MV-4-11 (cell line): ENCODE results near the gene MAPK10.
"Not testable (repeated sequence)": the region's sequence is repeated elsewhere in the genome, so short reads cannot be mapped to it uniquely, and the experiment has no call there.

Source experiments
- DNase-seq: peaks from one replicate; lab custom pipeline; 2025; lab: John Stamatoyannopoulos, UW

Gene MAPK10

DNA sequence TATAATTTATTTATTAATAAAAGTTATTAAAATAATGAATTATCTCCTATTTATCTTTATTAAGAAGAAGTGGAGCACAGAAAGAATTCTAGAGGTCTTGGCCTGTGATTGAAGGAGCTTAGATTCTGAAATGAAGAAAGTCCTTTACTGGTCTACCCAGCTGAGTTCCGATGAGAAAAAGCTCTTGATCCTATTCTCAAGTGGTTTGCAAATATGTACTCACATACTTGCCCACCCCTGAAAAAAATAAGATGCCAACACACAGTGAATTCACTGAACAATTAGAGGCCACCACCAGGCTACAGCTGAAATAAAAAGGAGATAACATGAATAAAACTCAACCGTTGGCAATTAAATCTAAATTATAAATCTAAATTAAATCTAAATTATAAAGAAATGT, 253.4 kb downstream of the MAPK10 start:
- no peak for DNase-seq

DNA sequence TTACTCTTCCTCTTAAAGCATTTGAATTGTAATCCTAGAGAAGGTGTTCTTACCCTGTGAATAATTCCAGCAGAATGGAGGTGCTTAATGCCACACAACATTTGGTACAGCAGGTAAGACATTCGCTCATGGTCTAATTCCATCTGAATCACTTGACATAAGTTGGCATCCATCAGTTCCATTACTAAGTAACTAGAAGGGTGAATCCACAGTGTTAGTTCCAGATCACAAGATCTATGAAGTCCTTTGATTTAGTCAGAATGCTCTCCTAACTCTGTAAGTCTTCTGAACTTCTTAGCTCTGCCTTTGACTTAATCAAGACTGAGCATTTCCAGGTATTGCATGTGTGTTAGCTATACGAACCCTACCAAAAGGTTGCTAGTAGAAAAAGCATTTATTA, 258.0 kb downstream of the MAPK10 start:
- no peak for DNase-seq

DNA sequence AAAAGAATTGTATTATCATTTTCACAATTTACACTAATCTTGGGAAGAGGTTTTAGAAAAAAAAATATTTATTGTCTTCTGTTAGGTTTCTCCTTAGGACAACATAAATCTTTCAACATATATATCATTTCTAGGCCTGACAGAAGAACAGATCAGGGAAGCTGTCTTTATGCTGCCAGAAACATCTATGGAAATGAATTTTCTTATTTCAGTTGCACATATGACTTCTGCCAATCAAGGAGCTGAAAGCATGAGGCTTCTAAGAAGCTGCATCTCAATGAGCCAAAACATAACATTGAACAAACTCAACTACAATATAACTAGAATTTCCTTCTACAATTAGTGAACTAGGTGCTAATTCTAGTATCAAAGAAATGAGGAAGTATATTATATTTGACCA, 258.4 kb downstream of the MAPK10 start:
- DNase-seq = no peak

DNA sequence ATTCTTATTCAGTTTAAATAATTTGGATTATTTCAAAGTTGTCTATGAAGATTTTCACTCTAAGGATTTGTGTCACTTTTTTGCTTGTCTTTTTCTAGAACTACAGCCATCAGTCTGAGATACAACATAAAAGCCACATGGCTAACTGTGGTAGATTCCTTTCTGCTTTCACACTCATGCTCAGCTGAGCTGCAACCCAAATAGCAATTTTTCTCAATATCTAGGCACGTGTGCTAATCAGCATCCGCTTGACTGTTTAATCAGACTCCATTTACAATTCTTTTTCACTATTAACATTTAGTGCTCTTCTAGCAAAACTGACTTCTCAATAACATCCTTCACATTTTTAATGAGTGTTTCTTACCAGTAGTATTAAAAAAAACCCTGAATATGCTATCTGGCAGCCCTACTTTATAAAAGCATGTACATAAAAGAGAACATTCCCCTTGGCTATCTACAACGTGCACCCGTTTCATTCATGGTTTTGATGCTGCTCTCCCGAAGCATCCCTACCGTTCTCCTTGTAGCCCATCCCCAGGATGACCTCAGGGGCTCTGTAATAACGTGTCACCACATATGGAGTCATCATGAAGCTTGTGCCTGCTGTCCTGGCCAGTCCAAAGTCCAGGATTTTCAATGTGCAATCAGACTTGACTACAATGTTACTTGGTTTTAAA, 259.2 kb downstream of the MAPK10 start:
- no peak for DNase-seq

DNA sequence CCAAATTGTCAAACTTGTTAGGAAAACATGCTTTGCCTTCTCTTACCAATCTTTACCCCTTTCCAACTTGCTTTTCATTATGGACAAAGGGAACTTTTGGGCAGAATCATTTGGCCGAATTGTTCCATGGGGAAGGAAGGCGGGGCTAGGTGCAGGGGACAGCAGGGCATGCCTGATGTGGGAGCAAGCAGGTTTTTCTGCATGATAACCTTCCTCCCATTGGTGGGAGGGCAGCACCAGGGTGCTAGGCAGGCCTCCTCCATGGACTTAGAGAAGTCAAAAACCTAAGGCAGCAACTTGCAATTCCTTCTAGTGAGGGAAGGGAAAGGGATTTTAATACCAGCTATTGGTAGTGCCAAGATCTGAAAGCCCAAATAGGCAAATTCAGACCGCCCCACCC, 260.5 kb downstream of the MAPK10 start:
- no peak for DNase-seq

DNA sequence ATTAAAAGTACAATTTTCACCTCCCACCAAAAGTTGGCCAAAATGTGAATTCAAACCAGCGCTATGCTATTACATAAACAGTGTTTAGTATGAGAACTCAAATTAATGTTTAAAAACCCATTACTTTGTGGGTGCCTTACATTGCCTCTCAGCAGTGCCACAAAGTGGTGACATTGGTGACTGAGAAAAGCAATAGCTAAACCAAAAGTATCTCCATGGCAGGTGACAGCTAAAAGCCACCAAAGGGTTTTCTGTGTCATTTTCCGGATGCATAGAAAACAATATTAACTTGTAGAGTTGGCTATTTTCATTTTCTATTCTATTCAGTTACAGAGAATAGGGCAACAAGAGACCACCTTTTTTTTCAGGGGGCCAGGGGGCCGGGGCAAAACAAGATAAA, 261.2 kb downstream of the MAPK10 start:
- DNase-seq = no peak

DNA sequence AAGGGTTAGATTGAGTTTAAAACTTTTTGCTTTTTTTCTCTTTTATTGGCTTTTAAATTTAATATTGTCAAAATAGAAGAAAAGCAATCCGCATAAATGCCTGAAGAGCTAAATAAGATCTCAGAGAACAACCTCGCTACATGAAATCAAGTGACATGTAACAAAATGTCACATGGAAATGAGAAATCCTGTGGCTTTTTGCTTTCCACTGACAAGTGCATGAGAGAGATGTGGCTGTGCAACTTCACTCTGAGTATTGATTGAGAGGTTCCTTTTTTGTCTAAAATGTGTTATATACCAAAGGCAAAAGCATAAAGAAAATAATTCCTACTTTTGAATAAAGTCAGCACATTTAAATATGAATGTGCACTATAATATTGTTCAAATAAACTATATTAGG, 263.5 kb downstream of the MAPK10 start:
- DNase-seq = no peak

DNA sequence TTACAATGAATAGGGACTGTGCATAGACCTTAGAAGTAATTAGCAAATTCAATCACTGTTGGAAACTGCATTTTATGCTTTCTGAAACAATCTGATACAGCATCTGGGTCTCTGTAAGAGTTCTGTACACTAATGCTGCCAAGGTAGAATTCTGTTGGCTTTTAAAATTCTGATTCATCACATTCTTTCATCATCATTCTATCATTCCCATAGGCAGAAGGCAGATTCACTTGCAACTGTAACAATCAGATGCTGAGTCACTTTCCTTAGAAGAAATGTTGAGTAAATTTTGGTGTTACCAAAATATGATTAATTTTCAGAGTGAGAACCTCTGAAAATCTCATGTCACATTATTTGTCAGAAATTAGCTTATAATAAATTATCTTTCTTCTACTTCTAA, 267.2 kb downstream of the MAPK10 start:
- DNase-seq = no peak

DNA sequence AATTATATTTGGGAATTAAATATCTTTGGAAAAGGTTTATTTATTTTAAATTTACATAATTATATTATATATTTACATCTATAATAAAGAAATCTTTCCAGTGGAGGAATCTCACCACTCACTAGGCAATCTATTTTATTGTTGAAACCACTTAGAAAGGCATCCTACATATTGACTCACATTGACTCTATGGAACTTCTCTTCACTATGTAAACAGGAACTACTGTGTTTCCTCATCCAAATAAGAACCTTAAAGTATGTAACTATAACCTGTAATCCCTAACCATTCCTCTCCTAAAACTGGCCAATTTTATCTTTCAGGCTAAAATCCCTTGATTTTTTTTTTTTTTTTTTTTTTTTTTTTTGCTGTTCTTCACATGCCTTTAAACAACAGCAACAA, 268.7 kb downstream of the MAPK10 start:
- no peak for DNase-seq

DNA sequence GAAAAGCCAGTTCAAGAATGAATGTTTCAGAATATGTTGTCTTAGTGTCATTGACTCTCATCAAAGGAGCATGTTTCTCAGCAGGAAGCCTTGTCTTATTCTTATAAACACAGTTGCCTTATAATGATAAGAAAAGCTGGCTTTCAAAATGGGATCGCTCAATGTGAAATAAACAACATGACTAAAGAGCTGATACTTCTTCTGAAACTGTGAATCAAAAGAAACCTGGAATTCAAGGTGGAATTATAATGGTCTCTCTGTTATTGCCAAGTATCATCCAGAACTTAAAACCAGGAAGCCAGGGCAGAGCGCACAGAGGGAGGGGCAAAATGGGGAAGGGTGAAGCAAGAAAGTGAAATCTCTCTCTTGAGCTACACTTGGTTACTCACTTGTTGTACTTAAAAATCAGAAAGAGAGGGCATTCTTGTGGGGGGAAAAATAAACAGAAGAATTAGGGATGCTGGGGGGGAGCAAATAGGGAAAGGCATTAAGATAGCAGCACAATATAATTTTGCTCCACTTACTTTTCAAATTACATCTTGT, 270.0 kb downstream of the MAPK10 start:
- DNase-seq = no peak

DNA sequence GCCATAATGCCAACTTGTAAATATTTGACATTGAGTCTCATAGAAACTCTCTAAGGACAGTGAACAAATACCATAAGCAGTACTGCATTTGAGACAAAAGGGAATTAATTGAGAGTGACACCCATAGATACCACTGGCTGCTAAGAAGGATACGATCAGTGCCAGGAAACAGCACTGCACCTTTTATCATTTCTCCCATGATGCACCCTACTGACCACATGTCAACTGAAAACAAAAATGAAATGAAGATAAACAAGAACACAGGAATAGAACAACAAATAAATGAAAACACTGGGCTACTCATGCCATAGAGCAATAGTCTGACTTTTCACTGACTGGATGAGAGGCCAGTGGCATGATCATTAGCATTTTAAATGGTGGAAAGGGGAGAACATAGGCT, 270.8 kb downstream of the MAPK10 start:
- no peak for DNase-seq

DNA sequence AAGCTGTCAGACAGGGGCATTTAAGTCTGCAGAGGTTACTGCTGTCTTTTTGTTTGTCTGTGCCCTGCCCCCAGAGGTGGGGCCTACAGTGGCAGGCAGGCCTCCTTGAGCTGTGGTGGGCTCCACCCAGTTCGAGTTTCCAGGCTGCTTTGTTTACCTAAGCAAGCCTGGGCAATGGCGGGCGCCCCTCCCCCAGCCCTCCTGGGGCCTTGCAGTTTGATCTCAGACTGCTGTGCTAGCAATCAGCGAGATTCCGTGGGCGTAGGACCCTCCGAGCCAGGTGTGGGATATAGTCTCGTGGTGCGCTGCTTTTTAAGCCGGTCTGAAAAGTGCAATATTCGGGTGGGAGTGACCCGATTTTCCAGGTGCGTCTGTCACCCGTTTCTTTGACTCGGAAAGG, 284.1 kb downstream of the MAPK10 start:
- not testable (repeated sequence) for DNase-seq

DNA sequence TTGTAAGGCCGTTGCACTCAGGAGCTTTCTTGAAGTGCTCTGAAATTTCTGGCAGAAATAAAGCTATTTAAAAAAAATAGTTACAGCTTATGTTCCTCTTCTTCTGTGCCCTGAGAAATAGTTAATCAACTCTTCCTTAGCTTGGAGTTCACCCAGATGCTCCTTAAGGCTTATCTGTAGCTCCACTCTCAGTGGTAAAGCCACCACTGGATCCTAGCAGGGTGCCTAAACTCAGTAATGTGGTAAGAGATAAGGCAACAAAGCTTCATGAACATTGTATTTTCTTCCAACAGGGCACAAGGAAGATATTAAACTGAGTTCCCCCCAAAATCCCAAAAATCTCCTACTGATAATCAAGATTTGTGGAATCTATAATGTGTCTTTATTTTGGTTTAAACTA, 299.5 kb downstream of the MAPK10 start:
- no peak for DNase-seq

DNA sequence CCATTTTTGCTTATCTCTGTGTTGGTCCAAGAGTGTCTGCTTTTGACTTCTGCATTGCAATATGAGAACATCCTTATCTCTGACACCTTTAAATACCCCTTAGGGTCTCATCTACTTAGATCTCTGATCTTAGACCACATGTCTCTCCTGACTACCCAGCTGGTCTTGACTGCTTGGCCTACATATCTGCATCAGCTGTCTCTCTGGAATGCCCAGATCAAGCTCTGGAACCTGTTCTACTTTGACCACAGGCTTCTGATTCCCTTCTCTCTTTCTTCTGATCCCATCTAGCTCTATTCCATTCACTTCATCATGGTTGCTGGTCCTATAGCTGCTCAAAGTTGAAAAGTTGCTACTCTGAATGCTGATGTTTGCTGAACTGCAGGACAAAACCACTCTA, 301.2 kb downstream of the MAPK10 start:
- no peak for DNase-seq

DNA sequence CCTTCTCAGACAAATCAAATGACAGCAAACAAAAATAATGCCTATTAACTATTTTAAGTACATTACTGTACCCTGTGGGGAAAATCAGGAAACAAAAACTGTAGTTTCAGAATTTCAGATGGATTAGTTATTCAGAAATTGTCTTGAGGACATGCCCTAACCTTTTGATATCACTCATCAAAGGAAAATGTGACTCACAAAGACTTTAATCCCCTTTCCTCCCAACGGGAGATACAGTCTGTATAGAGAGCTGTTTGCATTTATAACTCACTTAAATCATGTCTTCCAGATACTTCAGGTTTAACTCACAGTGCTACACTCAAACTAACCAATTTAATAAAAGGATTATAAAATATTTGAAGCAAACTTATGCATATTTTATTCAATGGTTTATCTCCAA, 304.0 kb downstream of the MAPK10 start:
- DNase-seq = no peak

DNA sequence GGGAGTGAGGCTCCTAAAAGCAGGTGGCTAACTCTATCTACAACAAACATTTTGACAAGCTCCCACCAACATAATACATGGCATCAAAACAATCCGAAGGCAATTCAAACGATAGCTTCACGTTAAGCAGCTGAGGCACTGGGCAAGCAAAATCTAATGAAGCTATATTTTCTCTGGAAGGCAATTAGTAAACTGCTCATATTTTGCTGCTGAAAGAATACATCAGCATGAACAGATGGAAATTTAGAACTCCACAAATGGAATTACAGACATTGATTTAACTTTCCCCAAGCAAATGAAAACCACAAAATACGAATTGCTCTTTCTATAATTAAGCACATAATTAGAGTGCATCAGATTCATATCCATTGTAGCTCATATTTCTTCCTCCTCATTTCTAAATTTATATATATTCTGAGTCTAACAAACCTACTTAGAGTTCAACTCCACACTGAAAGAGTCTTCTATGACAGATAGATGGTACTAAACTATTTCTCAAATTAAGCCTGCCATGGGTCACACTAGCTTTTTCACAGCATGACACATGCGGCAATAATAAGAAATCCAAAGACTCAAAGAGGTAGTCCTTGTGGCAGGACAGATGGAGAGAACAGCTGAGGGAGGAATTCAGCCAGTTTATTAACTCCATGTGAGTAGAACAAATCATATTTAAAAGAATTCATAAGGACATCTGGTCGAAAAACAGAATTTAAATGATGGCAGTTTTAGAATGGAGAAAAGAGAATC, 305.4 kb downstream of the MAPK10 start:
- DNase-seq = no peak

DNA sequence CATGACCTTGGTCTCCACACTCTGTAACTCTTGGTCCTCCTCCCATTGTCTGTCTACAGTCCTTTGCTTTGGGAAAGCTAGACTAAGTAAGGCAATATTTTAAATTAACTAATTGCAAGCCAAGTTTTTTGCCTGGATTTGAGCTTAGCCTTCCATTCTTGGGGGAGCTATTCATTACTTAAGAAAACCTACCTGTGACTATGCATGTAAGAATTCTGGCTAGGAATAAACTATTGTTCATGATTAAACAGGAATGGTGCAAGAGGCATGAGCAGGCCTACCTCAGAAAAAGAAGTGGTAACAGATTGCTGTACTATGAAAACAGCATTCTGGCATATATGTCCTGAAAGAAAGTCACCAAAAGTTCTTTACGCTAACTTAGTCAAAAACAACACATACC, 309.4 kb downstream of the MAPK10 start:
- DNase-seq = no peak

DNA sequence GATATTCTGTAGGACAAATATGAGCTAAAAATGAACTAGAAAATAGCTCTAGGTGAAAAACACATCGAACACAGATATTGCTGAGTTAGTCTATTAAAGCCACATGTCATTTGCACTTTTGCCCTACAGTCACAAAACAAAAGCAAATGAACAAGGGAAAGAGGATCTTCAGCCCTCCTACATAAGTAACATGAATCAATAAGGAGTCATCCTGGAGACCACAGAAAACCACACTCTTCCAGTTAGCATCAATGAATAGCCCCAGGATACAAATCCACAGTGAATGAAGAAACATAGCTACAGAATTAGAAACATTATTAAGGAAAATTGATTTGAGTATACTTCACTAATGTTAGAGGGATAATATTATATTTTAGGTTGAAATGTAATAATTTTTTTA, 311.4 kb downstream of the MAPK10 start:
- no peak for DNase-seq

DNA sequence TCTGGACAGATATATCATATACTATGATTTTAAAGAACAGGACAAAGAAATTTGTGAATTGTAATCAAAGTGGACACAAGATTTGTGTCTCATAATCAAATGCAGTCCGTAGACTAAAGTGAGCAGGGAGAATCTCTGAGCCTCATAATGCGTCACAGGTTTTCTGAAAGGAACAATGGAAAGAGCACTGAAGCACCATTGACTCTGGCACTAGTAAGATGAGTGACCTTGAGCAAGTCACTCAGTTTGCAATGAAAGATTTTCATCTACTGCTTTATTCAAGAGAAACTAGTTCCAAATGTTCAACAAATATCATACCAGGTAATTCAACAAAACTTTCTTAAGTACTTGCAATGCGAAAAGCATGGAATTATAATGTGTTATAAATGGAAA, 315.3 kb downstream of the MAPK10 start:
- DNase-seq = no peak

DNA sequence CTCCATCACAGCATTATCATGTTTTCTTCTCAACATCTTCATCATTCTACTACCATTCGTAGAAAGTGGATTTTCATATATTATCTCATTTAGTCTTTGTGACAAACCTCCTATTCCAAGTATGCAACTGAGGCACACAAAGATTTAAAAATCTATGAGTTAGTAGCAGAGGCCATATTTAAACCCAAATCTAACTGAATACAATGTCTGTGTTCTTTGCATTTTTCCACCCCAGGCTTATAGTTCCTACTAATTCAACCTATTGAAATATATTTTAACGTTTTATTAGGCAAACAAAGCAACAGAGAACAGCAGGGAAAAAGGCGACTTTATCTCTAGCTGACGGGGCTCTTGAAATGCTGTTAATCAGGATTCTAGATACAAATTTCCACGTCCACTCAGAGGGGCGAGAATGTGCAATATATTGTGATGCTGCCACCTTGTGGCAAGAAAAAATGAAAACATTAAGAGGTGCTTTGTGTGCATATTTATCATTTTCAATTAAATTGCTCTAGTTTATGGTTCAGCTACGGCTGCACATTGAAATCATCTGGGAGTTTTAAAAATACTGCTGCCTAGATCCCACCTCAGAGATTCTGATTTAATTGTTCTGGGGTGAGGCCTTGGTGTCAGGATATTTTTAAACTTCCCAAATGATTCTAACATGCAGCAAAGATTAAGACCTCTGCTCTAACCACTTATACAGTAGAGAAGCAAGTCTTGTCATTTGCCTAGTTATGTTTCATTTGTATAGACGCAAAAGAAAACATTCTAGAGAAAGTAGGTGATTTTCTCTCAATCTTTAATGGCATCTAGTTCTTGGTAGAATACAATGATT, 315.9 kb downstream of the MAPK10 start:
- no peak for DNase-seq

DNA sequence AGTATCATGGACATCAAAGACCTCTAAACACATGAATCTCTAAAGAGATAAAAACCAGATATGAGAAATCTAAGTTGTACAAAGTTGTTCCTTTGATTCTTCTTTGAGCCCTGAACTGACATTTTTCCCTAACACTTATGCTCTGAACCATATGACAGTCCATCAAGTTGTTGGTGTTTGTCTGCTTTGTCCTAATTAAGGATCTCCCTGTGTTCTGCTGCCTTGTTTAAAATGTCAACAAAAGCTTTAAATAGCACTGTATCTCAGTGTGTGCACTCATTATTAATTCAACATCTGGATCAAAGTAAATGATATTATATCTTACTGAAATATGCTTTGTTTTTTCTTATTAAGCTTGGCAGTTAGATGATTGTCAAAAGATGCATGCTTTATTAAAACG, 321.8 kb downstream of the MAPK10 start:
- no peak for DNase-seq

DNA sequence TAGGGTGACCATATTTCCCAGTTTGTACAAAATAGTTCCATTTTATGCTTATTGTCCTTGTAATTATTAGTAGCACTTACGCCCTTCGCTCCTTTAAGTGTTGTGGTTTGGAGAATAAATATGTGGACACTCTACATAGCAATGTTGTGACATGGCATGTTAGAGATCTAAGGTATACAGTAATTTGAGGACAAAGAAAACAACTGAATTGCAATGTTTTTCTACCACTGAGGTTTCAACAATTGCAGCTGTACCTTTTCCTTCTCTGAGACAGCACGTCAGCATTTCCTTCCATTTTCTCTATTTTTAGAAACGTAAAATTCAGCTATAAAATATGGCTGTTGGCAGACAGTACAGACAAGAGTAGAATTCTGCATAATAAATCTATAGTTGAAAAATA, 323.1 kb downstream of the MAPK10 start:
- DNase-seq = no peak

DNA sequence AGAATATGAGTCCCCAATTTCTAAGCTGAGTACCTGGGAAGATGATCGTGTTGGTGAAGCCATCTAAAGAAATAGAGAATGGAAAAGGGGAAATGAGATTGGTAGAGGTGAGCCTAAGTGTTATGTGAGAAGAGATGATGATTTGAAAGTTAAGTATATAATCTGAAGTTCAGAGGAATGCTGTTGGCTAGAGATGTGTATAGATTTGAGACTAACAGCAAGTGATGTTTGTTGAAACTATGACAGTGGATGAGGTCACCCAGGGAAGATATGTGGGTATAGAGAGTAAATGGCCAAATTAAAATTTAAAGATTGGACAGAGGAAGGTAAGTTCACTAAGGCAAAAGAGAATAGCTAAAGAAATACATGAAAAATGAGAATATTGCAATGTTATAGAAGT, 324.2 kb downstream of the MAPK10 start:
- DNase-seq = no peak
